Caco-2 (cell line): ENCODE data around the gene RBFA. TPM values are rescaled to one million over a fixed set of nuclear protein-coding genes. Genes with fewer than 3 reads are reported as not detected.

Experiments
- Bru-seq: library from RNA; stranded (reverse); fragments of 400-500 nt; gene quantifications from one replicate; lab custom pipeline; 2021; lab: Mats Ljungman, UMichigan
- BruChase-seq, 2 experiments: library from RNA; stranded (reverse); fragments of 400-500 nt; gene quantifications; one replicate each; lab custom pipeline; 2021; lab: Mats Ljungman, UMichigan
- BruUV-seq: library from RNA; stranded (reverse); fragments of 400-500 nt; replicated peaks from 2 replicates; lab custom pipeline; 2021; lab: Mats Ljungman, UMichigan
- CTCF ChIA-PET: fragments of 300-600 bp; sonication (Branson Sonifier 250); formaldehyde crosslinking; loops from one replicate; lab custom pipeline; 2022; ENCODE audit warnings: antibody characterized with exemption; lab: Charles Lee
- POLR2A ChIA-PET: fragments of 300-600 bp; sonication (Branson Sonifier 250); formaldehyde crosslinking; loops from one replicate; lab custom pipeline; 2022; ENCODE audit warnings: antibody characterized with exemption; lab: Charles Lee
- DNase-seq, 2 experiments: peaks; one replicate each; pipeline versions ENCODE4 v3.0.0 to v3.0.0-alpha.2; 2020 to 2022
- H3K27me3 ChIP-seq: replicated peaks from 2 replicates; pipeline ENCODE4 v1.6.0; 2011; ENCODE audit warnings: low read length; ENCODE audit not compliant: control insufficient read depth, insufficient read depth
- H3K36me3 ChIP-seq: 2 replicates; pipeline ENCODE4 v1.5.1; 2011; ENCODE audit warnings: low read length; ENCODE audit not compliant: control insufficient read depth, insufficient read depth
- H3K4me1 ChIP-seq: fragments of 250-450 bp; sonication (Bioruptor Pico); 2 replicates; pipeline ENCODE4 v1.5.1; 2020; ENCODE audit warnings: mild to moderate bottlenecking
- H3K4me3 ChIP-seq: 2 replicates; pipeline ENCODE4 v1.5.1; 2011; ENCODE audit warnings: low read depth, mild to moderate bottlenecking, control low read depth, low read length
- H3K9me3 ChIP-seq: fragments of 250-450 bp; sonication (Bioruptor Pico); 2 replicates; pipeline ENCODE4 v1.5.1; 2020; ENCODE audit warnings: mild to moderate bottlenecking, moderate library complexity
- H3K27ac Mint-ChIP-seq: one replicate; pipeline ENCODE4 v1.8.0; 2022; ENCODE audit warnings: mixed read lengths; ENCODE audit not compliant: unreplicated experiment
- H3K27me3 Mint-ChIP-seq: one replicate; pipeline ENCODE4 v1.8.0; 2022; ENCODE audit warnings: mixed read lengths; ENCODE audit not compliant: insufficient read depth, unreplicated experiment
- H3K36me3 Mint-ChIP-seq: one replicate; pipeline ENCODE4 v1.8.0; 2022; ENCODE audit warnings: mild to moderate bottlenecking, mixed read lengths; ENCODE audit not compliant: insufficient read depth, unreplicated experiment
- H3K4me1 Mint-ChIP-seq: one replicate; pipeline ENCODE4 v1.8.0; 2022; ENCODE audit warnings: low read depth, mixed read lengths; ENCODE audit not compliant: unreplicated experiment
- H3K4me3 Mint-ChIP-seq: one replicate; pipeline ENCODE4 v1.8.0; 2022; ENCODE audit warnings: mild to moderate bottlenecking, moderate library complexity, mixed read lengths; ENCODE audit not compliant: unreplicated experiment
- H3K9me3 Mint-ChIP-seq: one replicate; pipeline ENCODE4 v1.8.0; 2022; ENCODE audit warnings: mixed read lengths; ENCODE audit not compliant: unreplicated experiment
- intact Hi-C: fragments of 100-400 bp; cut with micrococcal nuclease; formaldehyde crosslinking; loops from one replicate; pipeline ENCODE4 v1.10.0; 2022; ENCODE audit not compliant: unreplicated experiment
- long read RNA-seq: library from polyadenylated mRNA; stranded (forward); transcript quantifications from one replicate; pipeline ENCODE4 v2.0.0, GENCODE V29; 2022
- total RNA-seq: library from RNA; stranded (reverse); gene quantifications from 2 replicates; pipeline ENCODE4 v1.2.3, GENCODE V29; 2022
- TF ChIP-seq, protein P1 (sequence below), 2 experiments: fragments of 200-600 bp in 1 of 2; IDR thresholded peaks; 1 replicate in 1 of 2; 2 replicates in 1 of 2; pipeline versions ENCODE4 v1.5.1 to v1.8.0; 2011 to 2022; ENCODE audit warnings: antibody characterized with exemption in 1 of 2, control low read depth in 1 of 2, inconsistent platforms in 1 of 2, low read depth in 1 of 2, low read length in 1 of 2, mild to moderate bottlenecking in 1 of 2, moderate library complexity in 1 of 2; ENCODE audit not compliant: insufficient read depth in 1 of 2, severe bottlenecking in 1 of 2, unreplicated experiment in 1 of 2

Gene RBFA, protein sequence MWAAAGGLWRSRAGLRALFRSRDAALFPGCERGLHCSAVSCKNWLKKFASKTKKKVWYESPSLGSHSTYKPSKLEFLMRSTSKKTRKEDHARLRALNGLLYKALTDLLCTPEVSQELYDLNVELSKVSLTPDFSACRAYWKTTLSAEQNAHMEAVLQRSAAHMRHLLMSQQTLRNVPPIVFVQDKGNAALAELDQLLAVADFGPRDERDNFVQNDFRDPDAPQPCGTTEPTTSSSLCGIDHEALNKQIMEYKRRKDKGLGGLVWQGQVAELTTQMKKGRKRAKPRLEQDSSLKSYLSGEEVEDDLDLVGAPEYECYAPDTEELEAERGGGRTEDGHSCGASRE
- total RNA-seq (19.2 and 19.3 TPM in 2 replicates), Bru-seq, nascent RNA (percentile 74 among the genes with signal in this experiment), BruChase-seq, experiment 1, labeled RNA remaining after a 2-hour chase (percentile 93 among the genes with signal in this experiment), BruChase-seq, experiment 2, labeled RNA remaining after a 6-hour chase (percentile 92 among the genes with signal in this experiment)
- long read RNA-seq, transcript RBFA-202 (7 exons, 1,407 nt): major isoform, 14 of 20 reads
- long read RNA-seq, partial matches to known transcripts: 1 of 20 reads
- long read RNA-seq, other reads (novel, unspliced or antisense): 5 of 20 reads

- POLR2A ChIA-PET: interaction anchor here (0.5 to 1.2 kb wide), 8 partner anchors 10 to 250 kb away, joined by 3 to 10 read pairs (median 6); partner anchors contain the start of gene ADNP2
- Mint-ChIP-seq H3K9me3 (no peaks in the 10 kb centered on the region), H3K27me3 (no peaks in the 10 kb centered on the region), H3K36me3 (peaks cover 7% of the 10 kb centered on the region), H3K27ac (peak within 1 kb of the TSS; percentile 81), H3K4me1 (peaks cover 12% of the 10 kb centered on the region), H3K4me3 (peak within 1 kb of the TSS; percentile 91)
- CTCF ChIA-PET: interaction anchor here (0.6 to 1.0 kb wide), 3 partner anchors 49 to 100 kb away, joined by 3 to 4 read pairs (median 3); no protein-coding TSS in a partner anchor
- no TSS peak for BruUV-seq
- Histone ChIP-seq H3K9me3 (no peaks in the 10 kb centered on the region), H3K4me3 (peak within 1 kb of the TSS; percentile 68), H3K27me3 (no peaks in the 10 kb centered on the region), H3K4me1 (no peaks in the 10 kb centered on the region), H3K36me3 (no peaks in the 10 kb centered on the region)
- TF ChIP-seq, protein P1, sequence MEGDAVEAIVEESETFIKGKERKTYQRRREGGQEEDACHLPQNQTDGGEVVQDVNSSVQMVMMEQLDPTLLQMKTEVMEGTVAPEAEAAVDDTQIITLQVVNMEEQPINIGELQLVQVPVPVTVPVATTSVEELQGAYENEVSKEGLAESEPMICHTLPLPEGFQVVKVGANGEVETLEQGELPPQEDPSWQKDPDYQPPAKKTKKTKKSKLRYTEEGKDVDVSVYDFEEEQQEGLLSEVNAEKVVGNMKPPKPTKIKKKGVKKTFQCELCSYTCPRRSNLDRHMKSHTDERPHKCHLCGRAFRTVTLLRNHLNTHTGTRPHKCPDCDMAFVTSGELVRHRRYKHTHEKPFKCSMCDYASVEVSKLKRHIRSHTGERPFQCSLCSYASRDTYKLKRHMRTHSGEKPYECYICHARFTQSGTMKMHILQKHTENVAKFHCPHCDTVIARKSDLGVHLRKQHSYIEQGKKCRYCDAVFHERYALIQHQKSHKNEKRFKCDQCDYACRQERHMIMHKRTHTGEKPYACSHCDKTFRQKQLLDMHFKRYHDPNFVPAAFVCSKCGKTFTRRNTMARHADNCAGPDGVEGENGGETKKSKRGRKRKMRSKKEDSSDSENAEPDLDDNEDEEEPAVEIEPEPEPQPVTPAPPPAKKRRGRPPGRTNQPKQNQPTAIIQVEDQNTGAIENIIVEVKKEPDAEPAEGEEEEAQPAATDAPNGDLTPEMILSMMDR (IDR thresholded peaks at IDR 0.05; ENCODE audit: insufficient read depth in 1 of 2, low read depth in 1 of 2, low read length in 1 of 2, severe bottlenecking in 1 of 2, unreplicated experiment in 1 of 2): peak; percentile 24 to 41
- intact Hi-C loops: loop anchor here (5.0 to 10.0 kb wide), 3 partner anchors 73 to 357 kb away; partner anchors contain the start of genes ADNP2 and CTDP1
- peak; percentile 94 to 96 for DNase-seq
Measured at GRCh38 chr18:80034068-80034851, at the start of gene RBFA. RBFA (plus strand) TSS chr18:80034434; CDS start chr18:80034496, 62 bp downstream.

GRCh38 chr18:79985172-79985571 lies 49.1 kb upstream of the RBFA start:
- POLR2A ChIA-PET: no interaction called here

More at GRCh38 chr18:79985172-79985571, 49.1 kb upstream of the RBFA start:
- H3K4me1 ChIP-seq: no peaks in the 10 kb centered on the region
- intact Hi-C loops: no loop called here
- no peak overlapping the region for H3K4me3 ChIP-seq
- CTCF ChIA-PET: interaction anchor here (1.1 kb wide), 1 partner anchor 49 kb away, joined by 3 read pairs; the partner anchor contains the start of gene RBFA
- BruUV-seq: no TSS peak
- TF ChIP-seq, protein P1 (IDR thresholded peaks at IDR 0.05; ENCODE audit: insufficient read depth in 1 of 2, low read depth in 1 of 2, low read length in 1 of 2, severe bottlenecking in 1 of 2, unreplicated experiment in 1 of 2): no peak
- Mint-ChIP-seq H3K27me3 (no peaks in the 10 kb centered on the region), H3K36me3 (peaks cover 29% of the 10 kb centered on the region), H3K4me1 (no peaks in the 10 kb centered on the region), H3K4me3 (no peak overlapping the region), H3K9me3 (no peaks in the 10 kb centered on the region), H3K27ac (no peak overlapping the region)
- DNase-seq: no peak
- H3K9me3 ChIP-seq: no peaks in the 10 kb centered on the region
- no peaks in the 10 kb centered on the region for H3K27me3 ChIP-seq
- H3K36me3 ChIP-seq: no peaks in the 10 kb centered on the region
